GM23338 (cell line): ENCODE data around the gene DCLK1. TPM values are rescaled to one million over a fixed set of nuclear protein-coding genes. Genes with fewer than 3 reads are reported as not detected.

ENCODE experiments used
- ATAC-seq: fragments of 200-7000 bp; cut with Tn5 transposase; 3 replicates; pipeline ENCODE4 v1.9.1; 2020
- DNase-seq: peaks from one replicate; pipeline ENCODE4 v3.0.0-alpha.2; 2015; ENCODE audit warnings: low spot score
- H2AFZ ChIP-seq: fragments of 200-600 bp; sonication (generic); 2 replicates; pipeline ENCODE4 v1.8.0; 2016; ENCODE audit warnings: antibody characterized with exemption, mild to moderate bottlenecking, moderate library complexity
- H3F3A ChIP-seq: fragments of 200-600 bp; sonication (generic); replicated peaks from 2 replicates; pipeline ENCODE4 v1.8.0; 2017; ENCODE audit warnings: antibody characterized with exemption, mixed run types, low read depth
- H3K27ac ChIP-seq: fragments of 200-600 bp; sonication (generic); 2 replicates; pipeline ENCODE4 v1.6.1; 2016; ENCODE audit warnings: low read depth
- H3K27me3 ChIP-seq: fragments of 200-600 bp; sonication (generic); 2 replicates; pipeline ENCODE4 v1.8.0; 2016; ENCODE audit warnings: mild to moderate bottlenecking, mixed run types, moderate library complexity; ENCODE audit not compliant: insufficient read depth
- H3K36me3 ChIP-seq: fragments of 200-600 bp; sonication (generic); 2 replicates; pipeline ENCODE4 v1.8.0; 2016; ENCODE audit warnings: mild to moderate bottlenecking; ENCODE audit not compliant: insufficient read depth
- H3K4me1 ChIP-seq: fragments of 200-600 bp; sonication (generic); 2 replicates; pipeline ENCODE4 v1.8.0; 2016; ENCODE audit warnings: mild to moderate bottlenecking, moderate library complexity; ENCODE audit not compliant: insufficient read depth
- H3K4me2 ChIP-seq: fragments of 200-600 bp; sonication (generic); 2 replicates; pipeline ENCODE4 v1.7.1; 2017; ENCODE audit warnings: mixed run types
- H3K4me3 ChIP-seq: fragments of 200-600 bp; sonication (generic); 2 replicates; pipeline ENCODE4 v1.6.1; 2016; ENCODE audit warnings: mixed run types
- H3K79me2 ChIP-seq: fragments of 200-600 bp; sonication (generic); replicated peaks from 2 replicates; pipeline ENCODE4 v1.8.0; 2017; ENCODE audit warnings: mild to moderate bottlenecking; ENCODE audit not compliant: insufficient read depth
- H3K9me2 ChIP-seq: fragments of 200-600 bp; sonication (generic); 2 replicates; pipeline ENCODE4 v1.8.0; 2017; ENCODE audit not compliant: insufficient read depth
- H4K20me1 ChIP-seq: fragments of 200-600 bp; sonication (generic); replicated peaks from 2 replicates; pipeline ENCODE4 v1.8.0; 2017; ENCODE audit warnings: mild to moderate bottlenecking; ENCODE audit not compliant: insufficient read depth
- H3K27ac Mint-ChIP-seq: 2 replicates; pipeline ENCODE4 v1.8.0; 2020; ENCODE audit warnings: inconsistent platforms, mild to moderate bottlenecking, moderate library complexity, mixed read lengths
- H3K27me3 Mint-ChIP-seq: 3 replicates; pipeline ENCODE4 v1.8.0; 2022; ENCODE audit warnings: low read depth, mild to moderate bottlenecking, moderate library complexity, mixed read lengths, inconsistent platforms; ENCODE audit not compliant: insufficient read depth, poor library complexity
- H3K36me3 Mint-ChIP-seq: 3 replicates; pipeline ENCODE4 v1.8.0; 2021; ENCODE audit warnings: low read depth, mild to moderate bottlenecking, inconsistent platforms, moderate library complexity, mixed read lengths
- H3K4me1 Mint-ChIP-seq: 3 replicates; pipeline ENCODE4 v1.8.0; 2020; ENCODE audit warnings: mild to moderate bottlenecking, inconsistent platforms, mixed read lengths
- H3K4me3 Mint-ChIP-seq: 3 replicates; pipeline ENCODE4 v1.8.0; 2021; ENCODE audit warnings: moderate library complexity, mild to moderate bottlenecking, inconsistent platforms, mixed read lengths
- H3K9me3 Mint-ChIP-seq: 3 replicates; pipeline ENCODE4 v1.8.0; 2020; ENCODE audit warnings: moderate library complexity, mild to moderate bottlenecking, inconsistent platforms, mixed read lengths
- EZH2 ChIP-seq: fragments of 200-600 bp; sonication (generic); IDR thresholded peaks from one replicate; pipeline ENCODE4 v1.8.0; 2017; ENCODE audit warnings: antibody characterized with exemption, mild to moderate bottlenecking, low read depth; ENCODE audit not compliant: unreplicated experiment
- EZH2phosphoT487 ChIP-seq: fragments of 200-600 bp; sonication (generic); IDR thresholded peaks from one replicate; pipeline ENCODE4 v1.8.1; 2018; ENCODE audit warnings: antibody characterized with exemption; ENCODE audit not compliant: unreplicated experiment
- JUNB ChIP-seq: IDR thresholded peaks from one replicate; pipeline ENCODE4 v1.6.1; 2016; ENCODE audit warnings: antibody characterized with exemption; ENCODE audit not compliant: unreplicated experiment
- NANOG ChIP-seq: IDR thresholded peaks from 2 replicates; pipeline ENCODE4 v1.6.1; 2016; ENCODE audit warnings: antibody characterized with exemption, borderline replicate concordance
- POLR2AphosphoS5 ChIP-seq: IDR thresholded peaks from 2 replicates; pipeline ENCODE4 v1.6.1; 2016; ENCODE audit warnings: antibody characterized with exemption, low read depth
- polyA plus RNA-seq: library from polyadenylated mRNA; unstranded; fragments of >200 nt; fragmentation: Nextera tagmentation; extraction: Ambion mirVana; gene quantifications from 2 replicates; pipeline ENCODE4 v1.2.1, GENCODE V29; 2016
- total RNA-seq: library from RNA; depleted of rRNA; stranded (reverse); fragments of >200 nt; shearing (Covaris generic); gene quantifications from 2 replicates; pipeline ENCODE4 v1.2.3, GENCODE V29; 2014
- TF ChIP-seq, protein P1 (sequence below): fragments of 250-450 bp; sonication (Bioruptor Pico); IDR thresholded peaks from 2 replicates; pipeline ENCODE4 v1.5.0; 2020; ENCODE audit warnings: mild to moderate bottlenecking, moderate library complexity
- TF ChIP-seq, protein P2 (sequence below): IDR thresholded peaks from 2 replicates; pipeline ENCODE4 v1.6.1; 2016; ENCODE audit warnings: antibody characterized with exemption
- TF ChIP-seq, protein P3 (sequence below): IDR thresholded peaks from one replicate; pipeline ENCODE4 v1.6.1; 2018; ENCODE audit warnings: antibody characterized with exemption; ENCODE audit not compliant: unreplicated experiment
- TF ChIP-seq, protein P4 (sequence below), 2 experiments: fragments of 200-600 bp in 1 of 2; sonication (generic) in 1 of 2; conservative IDR thresholded peaks; 2 replicates each; pipeline versions ENCODE4 v1.5.1 to v1.6.1; 2016 to 2017; ENCODE audit warnings: antibody characterized with exemption in 2 of 2, low read depth in 2 of 2, mild to moderate bottlenecking in 2 of 2, moderate library complexity in 1 of 2

DCLK1 gene
- total and polyA plus RNA-seq, 2 experiments from 2014 or later: 13.1 to 57.7 TPM

DNA sequence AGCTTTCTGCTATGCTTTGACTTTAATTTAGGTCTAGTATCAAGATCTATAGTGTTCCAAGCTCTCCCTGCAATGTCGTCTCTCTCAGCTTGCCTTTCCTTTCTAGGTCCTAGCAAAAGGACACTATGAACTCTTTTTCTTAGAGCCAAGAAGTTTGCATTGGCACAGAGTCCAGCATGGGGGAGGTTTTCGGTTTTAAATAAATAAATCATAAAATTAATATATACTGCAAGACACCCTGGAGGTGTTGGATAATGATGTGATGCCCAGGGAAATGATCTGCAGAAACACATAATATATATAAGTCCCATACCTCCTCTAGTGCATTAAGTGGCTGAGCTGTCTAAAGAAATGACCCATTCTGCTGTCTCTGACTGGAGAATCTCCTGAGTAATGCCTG, 338.3 kb downstream of the DCLK1 start (continued):
- TF ChIP-seq, protein P1, sequence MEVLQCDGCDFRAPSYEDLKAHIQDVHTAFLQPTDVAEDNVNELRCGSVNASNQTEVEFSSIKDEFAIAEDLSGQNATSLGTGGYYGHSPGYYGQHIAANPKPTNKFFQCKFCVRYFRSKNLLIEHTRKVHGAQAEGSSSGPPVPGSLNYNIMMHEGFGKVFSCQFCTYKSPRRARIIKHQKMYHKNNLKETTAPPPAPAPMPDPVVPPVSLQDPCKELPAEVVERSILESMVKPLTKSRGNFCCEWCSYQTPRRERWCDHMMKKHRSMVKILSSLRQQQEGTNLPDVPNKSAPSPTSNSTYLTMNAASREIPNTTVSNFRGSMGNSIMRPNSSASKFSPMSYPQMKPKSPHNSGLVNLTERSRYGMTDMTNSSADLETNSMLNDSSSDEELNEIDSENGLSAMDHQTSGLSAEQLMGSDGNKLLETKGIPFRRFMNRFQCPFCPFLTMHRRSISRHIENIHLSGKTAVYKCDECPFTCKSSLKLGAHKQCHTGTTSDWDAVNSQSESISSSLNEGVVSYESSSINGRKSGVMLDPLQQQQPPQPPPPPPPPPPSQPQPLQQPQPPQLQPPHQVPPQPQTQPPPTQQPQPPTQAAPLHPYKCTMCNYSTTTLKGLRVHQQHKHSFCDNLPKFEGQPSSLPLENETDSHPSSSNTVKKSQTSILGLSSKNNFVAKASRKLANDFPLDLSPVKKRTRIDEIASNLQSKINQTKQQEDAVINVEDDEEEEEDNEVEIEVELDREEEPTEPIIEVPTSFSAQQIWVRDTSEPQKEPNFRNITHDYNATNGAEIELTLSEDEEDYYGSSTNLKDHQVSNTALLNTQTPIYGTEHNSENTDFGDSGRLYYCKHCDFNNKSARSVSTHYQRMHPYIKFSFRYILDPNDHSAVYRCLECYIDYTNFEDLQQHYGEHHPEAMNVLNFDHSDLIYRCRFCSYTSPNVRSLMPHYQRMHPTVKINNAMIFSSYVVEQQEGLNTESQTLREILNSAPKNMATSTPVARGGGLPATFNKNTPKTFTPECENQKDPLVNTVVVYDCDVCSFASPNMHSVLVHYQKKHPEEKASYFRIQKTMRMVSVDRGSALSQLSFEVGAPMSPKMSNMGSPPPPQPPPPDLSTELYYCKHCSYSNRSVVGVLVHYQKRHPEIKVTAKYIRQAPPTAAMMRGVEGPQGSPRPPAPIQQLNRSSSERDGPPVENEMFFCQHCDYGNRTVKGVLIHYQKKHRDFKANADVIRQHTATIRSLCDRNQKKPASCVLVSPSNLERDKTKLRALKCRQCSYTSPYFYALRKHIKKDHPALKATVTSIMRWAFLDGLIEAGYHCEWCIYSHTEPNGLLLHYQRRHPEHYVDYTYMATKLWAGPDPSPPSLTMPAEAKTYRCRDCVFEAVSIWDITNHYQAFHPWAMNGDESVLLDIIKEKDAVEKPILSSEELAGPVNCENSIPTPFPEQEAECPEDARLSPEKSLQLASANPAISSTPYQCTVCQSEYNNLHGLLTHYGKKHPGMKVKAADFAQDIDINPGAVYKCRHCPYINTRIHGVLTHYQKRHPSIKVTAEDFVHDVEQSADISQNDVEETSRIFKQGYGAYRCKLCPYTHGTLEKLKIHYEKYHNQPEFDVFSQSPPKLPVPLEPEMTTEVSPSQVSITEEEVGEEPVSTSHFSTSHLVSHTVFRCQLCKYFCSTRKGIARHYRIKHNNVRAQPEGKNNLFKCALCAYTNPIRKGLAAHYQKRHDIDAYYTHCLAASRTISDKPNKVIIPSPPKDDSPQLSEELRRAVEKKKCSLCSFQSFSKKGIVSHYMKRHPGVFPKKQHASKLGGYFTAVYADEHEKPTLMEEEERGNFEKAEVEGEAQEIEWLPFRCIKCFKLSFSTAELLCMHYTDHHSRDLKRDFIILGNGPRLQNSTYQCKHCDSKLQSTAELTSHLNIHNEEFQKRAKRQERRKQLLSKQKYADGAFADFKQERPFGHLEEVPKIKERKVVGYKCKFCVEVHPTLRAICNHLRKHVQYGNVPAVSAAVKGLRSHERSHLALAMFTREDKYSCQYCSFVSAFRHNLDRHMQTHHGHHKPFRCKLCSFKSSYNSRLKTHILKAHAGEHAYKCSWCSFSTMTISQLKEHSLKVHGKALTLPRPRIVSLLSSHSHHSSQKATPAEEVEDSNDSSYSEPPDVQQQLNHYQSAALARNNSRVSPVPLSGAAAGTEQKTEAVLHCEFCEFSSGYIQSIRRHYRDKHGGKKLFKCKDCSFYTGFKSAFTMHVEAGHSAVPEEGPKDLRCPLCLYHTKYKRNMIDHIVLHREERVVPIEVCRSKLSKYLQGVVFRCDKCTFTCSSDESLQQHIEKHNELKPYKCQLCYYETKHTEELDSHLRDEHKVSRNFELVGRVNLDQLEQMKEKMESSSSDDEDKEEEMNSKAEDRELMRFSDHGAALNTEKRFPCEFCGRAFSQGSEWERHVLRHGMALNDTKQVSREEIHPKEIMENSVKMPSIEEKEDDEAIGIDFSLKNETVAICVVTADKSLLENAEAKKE: no peak

DNA sequence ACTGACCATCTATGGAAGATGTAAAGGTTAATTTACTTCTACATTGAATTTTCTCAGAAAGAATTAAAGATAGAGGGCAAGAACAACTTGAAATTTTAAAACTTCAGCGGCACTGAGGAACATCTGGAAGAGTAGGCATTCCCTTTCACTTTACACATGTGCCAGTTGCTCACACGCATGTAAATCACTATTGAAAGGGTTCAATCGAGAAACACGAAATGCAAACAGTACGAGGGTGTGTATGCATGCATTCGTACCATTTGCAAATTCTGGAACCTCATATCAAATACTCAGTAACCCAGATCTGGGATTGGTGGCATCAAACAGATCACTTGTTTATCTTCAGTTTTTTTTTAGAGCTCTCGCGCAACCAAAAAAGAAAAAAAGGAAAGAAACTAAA, 339.2 kb downstream of the DCLK1 start:
- DNase-seq: no peak
- H3F3A ChIP-seq: no peaks in the 10 kb centered on the region
- no peak overlapping the region for H3K4me3 ChIP-seq
- Mint-ChIP-seq H3K27me3 (peaks cover 2% of the 10 kb centered on the region), H3K36me3 (no peaks in the 10 kb centered on the region), H3K9me3 (no peaks in the 10 kb centered on the region), H3K27ac (no peak overlapping the region), H3K4me1 (peaks cover 11% of the 10 kb centered on the region), H3K4me3 (no peak overlapping the region)
- no peaks in the 10 kb centered on the region for H3K4me1 ChIP-seq
- H3K9me2 ChIP-seq: no peaks in the 10 kb centered on the region
- H3K36me3 ChIP-seq: no peaks in the 10 kb centered on the region
- no peaks in the 10 kb centered on the region for H4K20me1 ChIP-seq
- H2AFZ ChIP-seq: no peak overlapping the region
- ATAC-seq: no peak
- H3K4me2 ChIP-seq: no peak overlapping the region
- 0 out of 2 replicates have a peak overlapping the region, but pooled peaks have one; percentile 14 for H3K27ac ChIP-seq
- no peaks in the 10 kb centered on the region for H3K27me3 ChIP-seq
- no peaks in the 10 kb centered on the region for H3K79me2 ChIP-seq
- TF ChIP-seq POLR2AphosphoS5 (no peak), NANOG (no peak), JUNB (no peak), EZH2 (no peak), EZH2phosphoT487 (no peak)
- TF ChIP-seq, protein P2, sequence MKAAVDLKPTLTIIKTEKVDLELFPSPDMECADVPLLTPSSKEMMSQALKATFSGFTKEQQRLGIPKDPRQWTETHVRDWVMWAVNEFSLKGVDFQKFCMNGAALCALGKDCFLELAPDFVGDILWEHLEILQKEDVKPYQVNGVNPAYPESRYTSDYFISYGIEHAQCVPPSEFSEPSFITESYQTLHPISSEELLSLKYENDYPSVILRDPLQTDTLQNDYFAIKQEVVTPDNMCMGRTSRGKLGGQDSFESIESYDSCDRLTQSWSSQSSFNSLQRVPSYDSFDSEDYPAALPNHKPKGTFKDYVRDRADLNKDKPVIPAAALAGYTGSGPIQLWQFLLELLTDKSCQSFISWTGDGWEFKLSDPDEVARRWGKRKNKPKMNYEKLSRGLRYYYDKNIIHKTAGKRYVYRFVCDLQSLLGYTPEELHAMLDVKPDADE: no peak
- TF ChIP-seq, protein P3, sequence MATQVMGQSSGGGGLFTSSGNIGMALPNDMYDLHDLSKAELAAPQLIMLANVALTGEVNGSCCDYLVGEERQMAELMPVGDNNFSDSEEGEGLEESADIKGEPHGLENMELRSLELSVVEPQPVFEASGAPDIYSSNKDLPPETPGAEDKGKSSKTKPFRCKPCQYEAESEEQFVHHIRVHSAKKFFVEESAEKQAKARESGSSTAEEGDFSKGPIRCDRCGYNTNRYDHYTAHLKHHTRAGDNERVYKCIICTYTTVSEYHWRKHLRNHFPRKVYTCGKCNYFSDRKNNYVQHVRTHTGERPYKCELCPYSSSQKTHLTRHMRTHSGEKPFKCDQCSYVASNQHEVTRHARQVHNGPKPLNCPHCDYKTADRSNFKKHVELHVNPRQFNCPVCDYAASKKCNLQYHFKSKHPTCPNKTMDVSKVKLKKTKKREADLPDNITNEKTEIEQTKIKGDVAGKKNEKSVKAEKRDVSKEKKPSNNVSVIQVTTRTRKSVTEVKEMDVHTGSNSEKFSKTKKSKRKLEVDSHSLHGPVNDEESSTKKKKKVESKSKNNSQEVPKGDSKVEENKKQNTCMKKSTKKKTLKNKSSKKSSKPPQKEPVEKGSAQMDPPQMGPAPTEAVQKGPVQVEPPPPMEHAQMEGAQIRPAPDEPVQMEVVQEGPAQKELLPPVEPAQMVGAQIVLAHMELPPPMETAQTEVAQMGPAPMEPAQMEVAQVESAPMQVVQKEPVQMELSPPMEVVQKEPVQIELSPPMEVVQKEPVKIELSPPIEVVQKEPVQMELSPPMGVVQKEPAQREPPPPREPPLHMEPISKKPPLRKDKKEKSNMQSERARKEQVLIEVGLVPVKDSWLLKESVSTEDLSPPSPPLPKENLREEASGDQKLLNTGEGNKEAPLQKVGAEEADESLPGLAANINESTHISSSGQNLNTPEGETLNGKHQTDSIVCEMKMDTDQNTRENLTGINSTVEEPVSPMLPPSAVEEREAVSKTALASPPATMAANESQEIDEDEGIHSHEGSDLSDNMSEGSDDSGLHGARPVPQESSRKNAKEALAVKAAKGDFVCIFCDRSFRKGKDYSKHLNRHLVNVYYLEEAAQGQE: no peak
- TF ChIP-seq, protein P4, sequence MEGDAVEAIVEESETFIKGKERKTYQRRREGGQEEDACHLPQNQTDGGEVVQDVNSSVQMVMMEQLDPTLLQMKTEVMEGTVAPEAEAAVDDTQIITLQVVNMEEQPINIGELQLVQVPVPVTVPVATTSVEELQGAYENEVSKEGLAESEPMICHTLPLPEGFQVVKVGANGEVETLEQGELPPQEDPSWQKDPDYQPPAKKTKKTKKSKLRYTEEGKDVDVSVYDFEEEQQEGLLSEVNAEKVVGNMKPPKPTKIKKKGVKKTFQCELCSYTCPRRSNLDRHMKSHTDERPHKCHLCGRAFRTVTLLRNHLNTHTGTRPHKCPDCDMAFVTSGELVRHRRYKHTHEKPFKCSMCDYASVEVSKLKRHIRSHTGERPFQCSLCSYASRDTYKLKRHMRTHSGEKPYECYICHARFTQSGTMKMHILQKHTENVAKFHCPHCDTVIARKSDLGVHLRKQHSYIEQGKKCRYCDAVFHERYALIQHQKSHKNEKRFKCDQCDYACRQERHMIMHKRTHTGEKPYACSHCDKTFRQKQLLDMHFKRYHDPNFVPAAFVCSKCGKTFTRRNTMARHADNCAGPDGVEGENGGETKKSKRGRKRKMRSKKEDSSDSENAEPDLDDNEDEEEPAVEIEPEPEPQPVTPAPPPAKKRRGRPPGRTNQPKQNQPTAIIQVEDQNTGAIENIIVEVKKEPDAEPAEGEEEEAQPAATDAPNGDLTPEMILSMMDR (conservative IDR thresholded peaks at IDR 0.05; ENCODE audit: low read depth in 2 of 2): no peak
